Endothelial cell of umbilical vein (primary cell): ENCODE data around the gene NFIA. TPM values are rescaled to one million over a fixed set of nuclear protein-coding genes. Genes with fewer than 3 reads are reported as not detected.

ENCODE experiments used
- BruUV-seq: library from RNA; stranded (reverse); fragments of 400-500 nt; replicated peaks from 2 replicates; lab custom pipeline; 2021; lab: Mats Ljungman, UMichigan
- CTCF ChIA-PET: fragments of 300-600, 350-600 bp; sonication (Branson Sonifier 250); formaldehyde crosslinking; loops from one replicate; lab custom pipeline; 2021; ENCODE audit warnings: antibody characterized with exemption, inconsistent platforms; lab: Charles Lee
- POLR2A ChIA-PET: fragments of 300-600, 350-600 bp; sonication (Branson Sonifier 250); formaldehyde crosslinking; loops from one replicate; lab custom pipeline; 2021; ENCODE audit warnings: antibody characterized with exemption, inconsistent platforms; lab: Charles Lee
- DNase-seq: peaks from one replicate; pipeline ENCODE4 v3.0.0-alpha.2; 2011; ENCODE audit warnings: low read depth, low spot score
- FAIRE-seq: peaks from 2 replicates; lab custom pipeline; 2011; peaks lifted over from hg19 to GRCh38; lab: Jason Lieb, UNC
- H2AFZ ChIP-seq: 2 replicates; pipeline ENCODE4 v1.6.0; 2012; ENCODE audit warnings: low read depth, low read length, control low read depth, inconsistent platforms
- H3K27ac ChIP-seq: 2 replicates; pipeline ENCODE4 v1.5.1; 2011; ENCODE audit warnings: low read depth, mild to moderate bottlenecking, control low read depth, low read length, moderate library complexity; ENCODE audit not compliant: insufficient read depth
- H3K27me3 ChIP-seq, 2 experiments: 2 replicates each; pipeline versions ENCODE4 v1.6.0 to v1.6.1; 2011; ENCODE audit warnings: low read length in 2 of 2, mixed read lengths in 1 of 2; ENCODE audit not compliant: control insufficient read depth in 2 of 2, insufficient read depth in 2 of 2
- H3K36me3 ChIP-seq, 2 experiments: 2 replicates in 1 of 2; 3 replicates in 1 of 2; pipeline ENCODE4 v1.5.1; 2011; ENCODE audit warnings: low read length in 2 of 2, mild to moderate bottlenecking in 1 of 2, moderate library complexity in 1 of 2; ENCODE audit not compliant: control insufficient read depth in 2 of 2, insufficient read depth in 2 of 2; ENCODE audit errors: extremely low read depth in 1 of 2
- H3K4me1 ChIP-seq: 3 replicates; pipeline ENCODE4 v1.5.1; 2011; ENCODE audit warnings: mild to moderate bottlenecking, low read length; ENCODE audit not compliant: control insufficient read depth, insufficient read depth; ENCODE audit errors: extremely low read depth
- H3K4me2 ChIP-seq: 2 replicates; pipeline ENCODE4 v1.6.1; 2011; ENCODE audit warnings: low read length, control low read depth, mixed read lengths; ENCODE audit not compliant: insufficient read depth
- H3K4me3 ChIP-seq, 3 experiments: fragments of 200-600 bp in 1 of 3; sonication (generic), shearing (Covaris generic) in 1 of 3; replicated peaks in 1 of 3; 2 replicates each; pipeline ENCODE4 v1.5.1; 2011 to 2016; ENCODE audit warnings: control low read depth in 3 of 3, low read length in 3 of 3, mild to moderate bottlenecking in 2 of 3, inconsistent platforms in 1 of 3, low read depth in 1 of 3, moderate library complexity in 1 of 3; ENCODE audit not compliant: insufficient read depth in 1 of 3
- H3K79me2 ChIP-seq: 2 replicates; pipeline ENCODE4 v1.6.0; 2012; ENCODE audit warnings: low read length, inconsistent platforms; ENCODE audit not compliant: control insufficient read depth, insufficient read depth
- H3K9ac ChIP-seq: replicated peaks from 2 replicates; pipeline ENCODE3; 2011; ENCODE audit warnings: low read length, control low read depth; ENCODE audit not compliant: insufficient read depth; ENCODE audit errors: extremely low read depth
- H3K9me1 ChIP-seq: replicated peaks from 3 replicates; pipeline ENCODE4 v1.6.0; 2011; ENCODE audit warnings: mild to moderate bottlenecking, low read length; ENCODE audit not compliant: control insufficient read depth, insufficient read depth; ENCODE audit errors: extremely low read depth
- H3K9me3 ChIP-seq: replicated peaks from 2 replicates; pipeline ENCODE4 v1.5.1; 2012; ENCODE audit warnings: low read length, inconsistent platforms; ENCODE audit not compliant: control insufficient read depth, insufficient read depth
- H4K20me1 ChIP-seq: replicated peaks from 2 replicates; pipeline ENCODE3; 2011; ENCODE audit warnings: mild to moderate bottlenecking, low read length; ENCODE audit not compliant: control insufficient read depth, insufficient read depth; ENCODE audit errors: extremely low read depth
- CTCF ChIP-seq, 2 donors: IDR thresholded peaks; 1 replicate in 1 of 2; 2 replicates in 1 of 2; pipeline ENCODE4 v1.5.1; 2011; ENCODE audit warnings: low read length in 2 of 2, mild to moderate bottlenecking in 2 of 2, moderate library complexity in 2 of 2, control low read depth in 1 of 2, inconsistent platforms in 1 of 2, low read depth in 1 of 2; ENCODE audit not compliant: insufficient read depth in 1 of 2; ENCODE audit errors: extremely low read depth in 1 of 2
- EZH2 ChIP-seq: IDR thresholded peaks from 2 replicates; pipeline ENCODE4 v1.6.1; 2012; ENCODE audit warnings: borderline replicate concordance, low read depth, mild to moderate bottlenecking, moderate library complexity, low read length, inconsistent platforms; ENCODE audit not compliant: severe bottlenecking
- FOS ChIP-seq: IDR thresholded peaks from 2 replicates; pipeline ENCODE4 v1.6.1; 2011; ENCODE audit warnings: mild to moderate bottlenecking, low read length, moderate library complexity, borderline replicate concordance; ENCODE audit not compliant: insufficient read depth
- GATA2 ChIP-seq: IDR thresholded peaks from 2 replicates; pipeline ENCODE4 v1.7.0; 2011; ENCODE audit warnings: low read depth, mild to moderate bottlenecking, moderate library complexity, mixed read lengths, low read length; ENCODE audit not compliant: insufficient read length, insufficient read depth
- JUN ChIP-seq: IDR thresholded peaks from 2 replicates; pipeline ENCODE4 v1.6.1; 2011; ENCODE audit warnings: borderline replicate concordance, low read depth; ENCODE audit not compliant: insufficient read length, insufficient read depth
- MAX ChIP-seq: IDR thresholded peaks from 2 replicates; pipeline ENCODE4 v1.6.1; 2011; ENCODE audit not compliant: insufficient read depth, insufficient read length
- MYC ChIP-seq: IDR thresholded peaks from one replicate; pipeline ENCODE4 v1.6.1; 2011; ENCODE audit warnings: mild to moderate bottlenecking, low read depth, low read length
- POLR2A ChIP-seq: IDR thresholded peaks from 2 replicates; pipeline ENCODE4 v1.6.1; 2012; ENCODE audit warnings: low read depth, mild to moderate bottlenecking, control low read depth, low read length
- POLR2AphosphoS5 ChIP-seq: IDR thresholded peaks from 2 replicates; pipeline ENCODE4 v1.6.1; 2012; ENCODE audit warnings: low read depth, mild to moderate bottlenecking, control low read depth, low read length, moderate library complexity; ENCODE audit not compliant: insufficient read depth
- dilution Hi-C: fragments of 300-500 bp; cut with MboI; formaldehyde crosslinking; loops from one replicate; pipeline ENCODE4 v1.15.0; 2019; ENCODE audit warnings: low sequenced_read_pairs; ENCODE audit not compliant: extremely low pct_ligation_motif_present
- intact Hi-C: fragments of 100-400 bp; cut with micrococcal nuclease; formaldehyde crosslinking; loops from one replicate; pipeline ENCODE4 v1.10.0; 2022
- polyA plus RNA-seq, 4 experiments: library from polyadenylated mRNA; depleted of rRNA in 3 of 4; stranded (reverse) in 3 of 4; unstranded in 1 of 4; fragments of >200 nt; gene quantifications; 2 replicates each; pipeline versions ENCODE4 v1.2.1 to v1.2.3, GENCODE V29; 2011 to 2012; ENCODE audit warnings: missing spikeins in 1 of 4
- total RNA-seq: library from RNA; stranded (reverse); gene quantifications from 2 replicates; pipeline ENCODE4 v1.2.3, GENCODE V29; 2021

NFIA gene
- total and polyA plus RNA-seq, 2 donors (not counting 3 experiments of a cell fraction or from before 2014, with no cell fraction given), result 25.5 to 47.0 TPM

- FAIRE-seq (no peak), DNase-seq (no peak)
- Histone ChIP-seq H3K36me3 (no peaks in the 10 kb centered on the region), H4K20me1 (no peaks in the 10 kb centered on the region), H3K4me1 (no peaks in the 10 kb centered on the region), H3K4me2 (no peak overlapping the region), H3K9me3 (no peaks in the 10 kb centered on the region), H3K79me2 (no peaks in the 10 kb centered on the region), H3K9ac (no peak overlapping the region), H3K27ac (no peak overlapping the region), H3K4me3 (no peak overlapping the region), H2AFZ (no peak overlapping the region), H3K27me3 (no peaks in the 10 kb centered on the region), H3K9me1 (no peaks in the 10 kb centered on the region)
- intact Hi-C loops (no loop called here), dilution Hi-C loops (no loop called here)
- ChIA-PET CTCF (no interaction called here), POLR2A (no interaction called here)
- TF ChIP-seq EZH2, result no peak
- no peak for TF ChIP-seq GATA2
- no peak for TF ChIP-seq JUN
- TF ChIP-seq POLR2A, result no peak
- TF ChIP-seq MYC, result no peak
- TF ChIP-seq CTCF (IDR thresholded peaks at IDR 0.05; ENCODE audit: extremely low read depth in 1 of 2, insufficient read depth in 1 of 2, low read depth in 1 of 2, low read length in 2 of 2), result no peak
- no peak for TF ChIP-seq MAX
- TF ChIP-seq FOS, result no peak
- no peak for TF ChIP-seq POLR2AphosphoS5
- no TSS peak for BruUV-seq
Observed at GRCh38 chr1:61496501-61496900, 414.1 kb downstream of the NFIA start.
